Activated gamma-delta T cell treated with Interleukin-2 at 50 U/mL for 16 hours (primary cell): Measurements from ENCODE around the gene JAM3.
"Not testable (repeated sequence)": the region's sequence is repeated elsewhere in the genome, so short reads cannot be mapped to it uniquely, and the experiment has no call there.

Experiments
- DNase-seq: peaks from one replicate; pipeline ENCODE4 v3.0.0-alpha.2; 2020

JAM3 gene

DNA sequence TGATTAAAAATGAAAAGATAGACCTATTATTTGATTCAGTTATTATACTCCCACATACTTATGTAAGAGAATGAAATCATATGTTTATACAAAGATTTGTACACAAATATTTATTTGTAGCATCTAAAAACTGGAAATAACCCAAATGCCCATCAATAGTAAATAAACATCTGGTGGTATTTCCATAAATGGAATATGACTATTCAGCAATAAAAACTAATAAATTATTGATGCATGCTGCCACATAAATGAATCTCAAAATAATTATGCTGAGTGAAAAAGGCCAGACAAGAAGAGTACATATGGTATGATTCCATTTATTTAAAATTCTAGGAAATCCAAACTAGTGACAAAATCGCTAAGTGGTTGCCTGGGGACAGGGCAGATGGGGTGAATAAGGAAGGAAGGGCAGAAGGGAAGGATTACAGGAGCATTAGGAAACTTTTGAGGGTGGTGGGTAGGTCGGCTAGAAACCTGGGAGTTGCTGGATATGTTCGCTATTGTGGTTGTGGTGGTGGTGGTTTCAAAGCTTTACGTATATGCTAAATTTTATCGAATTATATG is 41.5 kb downstream of the JAM3 start:
- no peak for DNase-seq

DNA sequence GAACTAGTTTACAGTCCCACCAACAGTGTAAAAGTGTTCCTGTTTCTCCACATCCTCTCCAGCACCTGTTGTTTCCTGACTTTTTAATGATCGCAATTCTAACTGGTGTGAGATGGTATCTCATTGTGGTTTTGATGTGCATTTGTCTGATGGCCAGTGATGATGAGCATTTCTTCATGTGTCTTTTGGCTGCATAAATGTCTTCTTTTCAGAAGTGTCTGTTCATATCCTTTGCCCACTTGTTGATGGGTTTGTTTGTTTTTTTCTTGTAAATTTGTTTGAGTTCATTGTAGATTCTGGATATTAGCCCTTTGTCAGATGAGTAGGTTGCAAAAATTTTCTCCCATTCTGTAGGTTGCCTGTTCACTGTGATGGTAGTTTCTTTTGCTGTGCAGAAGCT is 44.9 kb downstream of the JAM3 start:
- not testable (repeated sequence) for DNase-seq

DNA sequence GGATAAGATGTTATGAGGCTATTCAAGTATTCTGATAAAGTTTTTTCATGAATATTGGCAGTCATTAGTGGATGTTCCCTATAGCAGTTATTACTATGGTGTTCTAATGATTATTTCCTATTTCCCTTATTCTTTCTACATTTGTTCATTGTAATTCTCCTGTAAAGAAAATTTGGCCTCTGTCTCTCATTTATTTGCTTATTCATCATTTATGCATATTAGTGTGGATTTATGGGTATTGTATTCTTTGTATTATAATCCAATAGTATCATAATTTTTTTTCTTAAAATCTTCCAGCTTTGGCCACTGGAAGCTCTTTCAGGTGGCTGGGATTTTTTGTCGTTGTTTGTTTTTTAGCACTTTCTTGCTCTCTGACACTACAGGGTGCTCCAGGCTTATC is 47.3 kb downstream of the JAM3 start:
- no peak for DNase-seq

DNA sequence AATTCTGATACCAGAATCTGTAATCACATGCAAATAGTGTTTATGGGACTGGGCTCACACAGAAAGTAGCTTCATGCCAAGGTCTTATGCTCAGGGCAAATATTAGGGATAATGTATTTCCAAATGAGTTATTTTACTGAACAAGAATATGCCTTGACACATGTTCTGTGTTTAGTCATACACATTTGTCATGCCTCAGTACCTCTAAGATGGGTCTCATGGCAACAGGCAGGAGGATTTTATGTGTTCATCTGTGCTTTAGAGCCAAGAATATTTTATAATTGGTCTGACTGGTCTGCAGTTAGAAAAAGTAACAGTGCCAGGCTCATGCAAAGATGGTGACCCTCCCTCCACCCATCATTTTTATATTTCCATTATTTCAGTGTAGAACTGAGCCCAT is 49.1 kb downstream of the JAM3 start:
- no peak for DNase-seq

DNA sequence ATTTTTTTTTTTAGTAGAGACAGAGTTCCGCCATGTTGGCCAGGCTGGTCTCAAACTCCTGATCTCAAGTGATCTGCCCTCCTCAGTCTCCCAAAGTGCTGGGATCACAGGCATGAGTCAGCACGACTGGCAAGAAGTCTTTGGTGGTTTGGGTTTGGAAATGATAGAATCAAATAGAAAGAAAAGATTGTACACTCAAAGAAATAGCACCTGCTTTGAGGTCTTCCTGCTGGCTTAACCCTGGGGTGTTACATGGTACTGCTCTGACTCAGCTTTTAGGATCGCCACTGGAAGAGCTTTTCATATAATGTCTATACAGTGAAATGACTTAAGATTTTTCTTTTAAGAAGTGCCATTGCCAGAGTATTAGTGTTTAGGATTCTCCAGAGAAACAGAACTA is 50.2 kb downstream of the JAM3 start:
- no peak for DNase-seq

DNA sequence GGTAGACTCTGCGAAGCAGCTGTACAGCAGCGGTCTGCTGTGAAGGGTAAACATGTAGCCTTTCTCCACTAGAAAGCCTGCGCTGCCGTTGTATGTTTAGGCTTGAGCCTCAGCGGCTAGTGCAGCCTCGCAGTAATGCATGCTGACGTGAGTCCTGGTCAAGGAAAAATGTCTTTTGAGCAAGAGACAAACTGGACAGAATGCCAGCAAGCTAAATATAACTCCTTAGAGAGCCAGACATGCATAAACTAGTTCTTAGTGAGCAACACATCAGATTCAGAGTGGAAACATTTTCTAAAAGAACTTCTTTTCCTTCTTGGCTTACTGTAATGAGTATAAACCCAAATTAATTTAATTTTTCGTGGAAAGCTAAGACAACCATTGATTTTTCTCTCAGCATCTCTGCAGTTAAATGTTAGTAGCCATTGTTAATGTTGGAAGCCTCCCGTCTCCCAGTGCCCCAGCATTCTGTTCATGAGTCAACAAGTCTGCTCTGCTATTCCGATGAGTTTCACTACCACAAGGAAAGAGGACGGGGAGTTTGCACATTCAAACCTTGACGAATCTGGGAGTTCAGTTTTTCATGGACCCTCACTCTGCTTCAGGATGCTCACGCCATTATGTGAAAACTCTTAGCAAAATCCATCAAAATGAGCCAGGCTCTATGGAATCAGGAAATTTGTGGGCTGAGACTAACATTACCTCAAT is 51.4 kb downstream of the JAM3 start:
- no peak for DNase-seq

DNA sequence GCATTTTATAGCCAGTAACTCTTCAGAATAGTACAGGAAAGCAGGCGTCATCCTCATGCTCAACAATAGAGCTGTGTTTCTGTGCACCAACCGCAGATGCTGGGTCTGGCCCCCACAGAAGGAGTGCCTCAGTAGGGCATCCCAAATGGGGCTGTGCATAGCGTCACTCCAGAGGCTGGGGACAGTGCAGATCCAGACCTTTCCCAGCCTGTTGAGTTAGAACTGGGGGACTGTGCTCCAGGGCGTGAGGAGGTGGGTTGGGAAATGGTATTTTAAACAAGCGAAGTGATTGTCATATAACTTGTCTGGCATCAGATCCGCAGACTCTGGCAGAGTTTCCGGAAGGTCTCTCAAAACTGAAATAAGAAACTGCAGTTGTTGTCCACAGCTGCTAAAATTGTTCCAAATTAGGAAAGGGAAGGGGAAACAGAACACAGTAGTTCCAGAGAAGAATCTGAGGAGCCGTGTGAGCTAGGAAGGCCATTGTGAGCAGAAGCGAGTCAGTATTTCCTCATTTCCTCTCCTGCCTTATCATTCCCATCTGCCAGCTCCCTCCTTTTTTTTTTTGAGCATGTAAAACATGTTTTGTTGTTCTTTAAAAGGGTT is 52.2 kb downstream of the JAM3 start:
- DNase-seq: no peak

DNA sequence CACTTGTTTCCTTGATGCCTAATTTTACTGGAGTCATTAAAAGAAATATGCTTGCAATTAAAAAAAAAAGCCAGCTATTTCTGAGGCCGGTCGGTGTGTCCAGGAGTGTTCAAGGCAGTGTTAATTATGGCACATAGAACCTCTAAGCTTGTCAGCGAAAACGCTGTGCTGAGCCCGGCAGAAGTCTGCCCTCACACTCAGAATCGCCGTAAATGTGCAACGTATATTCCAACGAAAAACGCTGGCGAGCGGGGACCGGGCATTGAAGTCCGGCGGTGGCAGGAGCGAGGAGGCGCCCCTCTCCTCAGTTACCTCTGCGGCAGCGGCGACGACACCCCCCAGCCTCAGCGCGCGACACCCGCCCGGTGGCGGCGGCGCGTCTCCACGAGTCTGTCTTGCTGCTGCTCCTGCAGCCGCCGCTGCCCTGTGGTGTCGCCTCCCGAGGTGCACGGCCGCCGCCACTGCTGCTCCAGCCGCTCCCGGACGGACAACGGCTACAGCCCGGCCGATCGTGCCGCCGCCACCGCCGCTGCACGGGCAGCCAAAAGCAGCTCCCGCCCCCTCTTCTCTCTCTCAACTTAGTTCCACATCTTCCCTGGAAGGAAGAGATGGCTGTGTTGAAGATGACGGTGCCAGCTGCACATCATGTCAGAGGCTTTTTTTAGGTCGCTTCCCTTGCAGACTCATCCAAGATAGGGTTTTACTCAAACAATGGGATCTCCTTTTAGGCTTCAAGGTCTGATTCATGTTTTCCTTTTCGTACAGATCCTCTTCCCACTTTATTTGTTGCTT is 56.0 kb downstream of the JAM3 start:
- no peak for DNase-seq

DNA sequence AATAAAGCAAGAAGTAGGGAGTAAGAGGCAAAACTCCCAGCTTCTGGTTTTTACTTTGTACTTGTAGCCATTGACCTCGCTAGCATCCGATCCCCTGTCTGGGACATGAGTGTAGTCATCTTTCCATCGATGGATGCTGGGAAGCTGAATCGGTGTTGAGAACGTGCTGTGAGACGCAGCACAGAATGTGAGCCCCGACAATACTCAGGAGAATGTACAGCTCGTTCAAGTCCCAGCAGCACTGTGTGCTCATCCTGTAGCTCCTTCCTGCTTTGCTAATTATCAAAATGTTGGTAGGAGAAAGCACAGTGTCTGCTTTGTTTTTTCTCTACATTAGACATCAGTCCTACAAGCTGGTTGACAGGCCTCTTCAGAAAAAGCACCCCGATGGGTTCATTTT is 56.6 kb downstream of the JAM3 start:
- DNase-seq: no peak

DNA sequence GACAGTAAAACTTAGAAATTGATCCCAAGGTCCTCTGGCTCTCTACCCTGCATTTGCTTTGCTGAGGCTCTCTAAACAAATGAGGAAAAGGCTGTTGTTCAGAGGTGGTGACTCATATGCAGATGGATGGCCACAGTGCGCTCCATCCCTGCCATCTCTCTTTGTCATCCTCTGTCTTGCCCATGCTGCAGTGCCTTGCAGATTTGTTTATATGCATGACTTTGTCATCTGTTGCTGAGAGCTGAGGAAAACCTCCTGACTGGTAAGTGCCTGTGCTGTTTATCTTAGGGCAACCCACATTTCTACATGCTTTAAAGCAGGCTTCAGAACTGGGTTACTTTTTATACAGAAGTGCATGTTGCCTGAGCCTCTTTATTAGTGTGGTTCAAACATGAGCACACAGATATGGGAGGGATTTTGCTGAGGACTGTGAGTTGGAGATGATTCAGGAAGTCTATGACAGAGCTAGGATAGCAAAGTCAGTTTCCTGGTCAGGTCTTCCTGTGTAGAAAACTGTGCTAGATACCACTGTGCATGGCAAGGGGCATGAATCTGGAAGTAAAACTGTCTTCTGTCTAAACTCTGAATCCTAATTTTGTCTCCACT is 57.4 kb downstream of the JAM3 start:
- no peak for DNase-seq

DNA sequence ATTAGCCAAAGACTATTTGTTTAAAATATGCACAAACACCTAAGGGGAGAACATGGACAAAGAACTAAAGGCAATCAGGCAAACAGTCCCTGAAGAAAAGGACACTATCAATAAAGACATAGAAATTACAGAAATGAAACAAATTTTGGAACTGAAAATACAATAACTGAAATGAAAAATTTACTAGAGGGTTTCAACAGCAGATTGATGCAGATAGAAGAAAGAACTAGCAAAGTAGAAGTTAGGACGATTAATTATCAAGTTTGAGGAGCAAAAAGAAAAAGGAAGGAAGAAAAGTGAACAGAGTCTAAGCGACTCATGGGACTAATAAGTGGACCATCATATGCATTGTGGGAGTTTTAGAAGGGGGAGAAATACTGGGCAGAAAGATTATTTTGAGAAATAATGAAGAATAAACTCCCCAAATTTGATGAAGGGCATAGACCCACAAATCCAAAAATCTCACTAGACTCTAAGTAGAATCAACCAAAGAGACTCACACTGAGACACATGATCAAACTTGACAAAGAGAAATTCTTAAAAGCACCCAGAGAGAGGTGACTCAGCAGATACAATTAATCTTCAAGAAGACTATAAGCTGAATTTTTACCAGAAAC is 62.9 kb downstream of the JAM3 start:
- no peak for DNase-seq

DNA sequence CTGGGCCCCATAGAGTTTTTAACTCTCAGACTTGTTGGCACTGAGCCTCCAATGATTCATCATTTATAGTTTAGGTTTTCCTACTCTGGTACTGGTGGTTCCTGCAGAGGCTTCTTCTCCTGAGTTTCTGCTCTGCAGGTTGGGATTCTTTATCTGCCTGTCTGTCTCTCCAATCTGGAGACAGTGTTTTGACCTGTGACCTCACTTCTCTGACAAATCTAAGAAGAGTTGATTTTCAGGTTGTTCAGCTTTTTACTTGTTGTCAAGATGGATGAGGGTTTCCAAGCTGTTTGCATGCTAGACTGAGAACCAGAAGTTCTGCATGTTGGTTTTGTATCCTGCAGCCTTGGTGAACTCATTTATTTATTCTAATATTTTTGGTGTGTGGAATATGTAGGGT is 63.9 kb downstream of the JAM3 start:
- no peak for DNase-seq

DNA sequence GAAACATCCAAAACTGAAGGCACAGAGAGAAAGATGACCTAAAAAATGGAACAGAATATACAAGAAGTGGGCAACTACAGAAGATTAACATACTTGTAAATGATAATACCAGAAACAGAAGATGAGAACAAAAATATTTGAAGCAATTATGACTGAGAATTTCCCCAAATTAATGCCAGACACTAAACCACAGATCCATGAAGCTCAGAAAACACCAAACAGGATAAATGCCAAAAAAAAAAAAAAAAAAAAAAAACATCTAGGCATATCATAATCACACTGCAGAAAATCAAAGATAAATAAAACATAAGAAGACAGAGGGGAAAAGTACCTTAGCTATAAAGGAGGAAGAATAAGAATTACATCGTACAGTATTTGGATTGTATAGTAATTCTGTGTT is 65.3 kb downstream of the JAM3 start:
- no peak for DNase-seq

DNA sequence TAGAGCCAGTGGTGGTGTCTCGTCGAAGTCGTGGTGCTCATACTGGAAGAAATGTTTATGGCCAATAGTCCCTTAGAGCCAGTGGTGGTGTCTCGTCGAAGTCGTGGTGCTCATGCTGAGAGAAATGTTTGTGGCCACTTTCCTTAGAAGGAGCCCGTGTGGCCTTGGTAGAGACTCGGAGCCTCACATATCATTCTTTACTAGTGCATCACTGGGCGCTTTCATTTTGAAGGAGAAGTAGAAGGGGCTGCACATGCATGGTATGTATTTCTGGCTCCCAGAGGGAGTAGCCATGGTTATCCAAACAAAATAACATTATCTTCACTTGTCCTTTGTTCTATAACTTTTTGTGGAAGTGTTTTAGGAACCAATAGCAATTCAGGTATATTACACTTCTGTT is 69.5 kb downstream of the JAM3 start:
- DNase-seq: no peak

DNA sequence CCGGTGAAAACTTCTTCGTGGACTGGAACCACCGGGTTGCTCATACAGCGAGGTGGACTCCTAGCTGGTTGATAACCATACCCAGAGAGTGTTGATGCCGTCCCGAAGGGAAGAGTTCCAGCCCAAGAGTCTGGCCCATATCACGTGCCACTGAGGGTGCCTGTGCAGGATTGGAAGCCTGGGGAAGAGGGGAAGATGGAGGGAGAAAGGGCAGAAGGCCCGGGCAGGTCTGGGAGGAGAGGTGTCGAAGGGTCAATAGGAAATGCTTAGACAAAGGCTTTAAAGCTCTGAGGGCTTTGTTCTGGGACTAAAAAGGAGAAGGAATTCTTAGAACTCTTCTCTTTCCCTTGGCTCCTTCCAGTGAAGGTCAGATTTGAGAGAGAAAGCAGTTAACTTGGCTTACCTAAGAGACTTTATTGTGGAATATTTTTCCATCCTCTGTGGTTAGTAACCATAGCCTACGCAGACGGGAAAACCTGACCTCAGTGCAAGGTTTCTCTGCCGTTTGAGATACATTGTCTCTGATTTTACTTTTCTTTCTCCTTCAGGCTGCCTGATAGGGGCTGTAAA is 70.5 kb downstream of the JAM3 start:
- no peak for DNase-seq

DNA sequence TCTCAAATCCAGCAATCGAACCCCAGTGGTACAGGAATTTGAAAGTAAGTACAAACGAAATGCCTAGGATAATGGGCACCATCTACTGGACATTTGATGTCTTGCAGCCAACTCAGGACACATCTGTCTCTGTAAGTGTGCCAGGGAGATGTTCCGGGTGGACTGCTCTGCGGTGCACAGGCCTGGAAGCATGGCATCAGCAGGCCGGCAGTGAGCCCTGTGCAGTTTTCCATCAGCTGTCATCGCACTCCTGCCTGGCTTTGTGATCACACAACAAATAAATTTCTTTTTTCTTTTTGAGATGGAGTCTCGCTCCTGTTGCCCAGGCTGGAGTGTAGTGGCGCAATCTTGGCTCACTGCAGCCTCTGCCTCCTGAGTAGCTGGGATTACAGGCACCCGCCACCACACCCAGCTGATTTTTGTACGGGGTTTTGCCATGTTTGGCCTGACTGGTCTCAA is 71.0 kb downstream of the JAM3 start:
- DNase-seq: peak; percentile 38

DNA sequence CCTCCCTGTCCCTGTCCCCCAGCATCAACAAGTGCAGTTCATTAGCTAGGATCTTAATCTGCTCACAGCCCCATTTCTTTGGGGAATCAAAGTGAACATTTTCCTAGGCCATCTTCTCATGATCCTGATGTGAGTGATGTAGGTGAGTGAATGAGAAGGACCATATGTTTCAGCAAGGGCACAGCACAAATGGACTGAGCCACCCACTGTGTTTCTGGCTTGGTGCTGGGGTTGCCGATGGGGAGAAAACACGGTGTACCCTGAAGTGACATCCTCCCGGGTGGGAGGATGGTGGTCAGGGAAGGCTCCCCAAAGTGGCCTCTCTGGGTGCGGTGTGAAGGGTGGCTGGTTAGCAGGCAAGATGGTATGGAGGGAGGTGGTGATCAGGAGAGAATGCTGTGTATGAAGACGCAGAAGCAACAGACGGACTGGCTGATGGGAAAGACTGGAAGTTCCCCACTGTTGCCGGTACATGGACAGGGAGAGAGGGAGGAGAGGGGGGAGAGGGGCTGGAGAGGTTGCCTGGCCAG is 72.2 kb downstream of the JAM3 start:
- DNase-seq: no peak

DNA sequence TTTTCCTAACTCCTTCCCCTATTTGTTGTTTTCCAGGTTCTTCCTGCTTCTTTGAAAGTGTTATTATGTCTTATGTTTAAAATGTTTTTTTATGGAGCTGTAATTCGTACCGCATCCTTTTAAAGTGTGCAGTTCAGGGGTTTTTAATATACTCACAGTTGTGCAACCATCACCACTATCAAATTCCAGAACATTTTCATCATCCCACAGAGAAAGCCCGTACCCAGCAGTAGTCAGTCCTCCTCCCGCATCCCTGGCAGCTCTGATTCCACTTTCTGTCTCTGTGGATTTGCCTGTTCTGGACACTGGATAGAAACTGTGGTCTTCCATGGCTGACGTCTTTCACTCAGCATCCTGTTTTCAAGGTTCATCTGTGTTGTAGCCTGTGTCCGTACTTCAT is 73.7 kb downstream of the JAM3 start:
- DNase-seq: no peak

DNA sequence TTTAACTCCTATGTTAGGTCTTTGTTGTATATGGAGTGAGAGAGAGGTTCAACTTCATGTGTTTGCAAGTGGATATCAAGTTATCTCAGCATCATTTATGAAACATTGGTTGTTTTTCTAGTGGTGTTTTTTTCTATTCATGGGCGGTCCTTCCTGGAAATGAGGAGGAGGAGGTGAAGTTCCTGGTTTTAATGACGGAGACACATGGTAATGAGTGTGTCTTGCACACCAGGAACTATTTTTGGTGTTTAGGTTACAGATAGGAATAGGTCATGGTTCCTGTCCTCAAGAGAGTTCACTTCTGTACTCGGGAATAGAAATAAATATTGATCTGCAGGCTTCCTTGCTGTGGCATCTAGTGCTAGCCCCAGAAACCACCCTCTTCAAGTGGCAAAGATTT is 74.9 kb downstream of the JAM3 start:
- DNase-seq: no peak

DNA sequence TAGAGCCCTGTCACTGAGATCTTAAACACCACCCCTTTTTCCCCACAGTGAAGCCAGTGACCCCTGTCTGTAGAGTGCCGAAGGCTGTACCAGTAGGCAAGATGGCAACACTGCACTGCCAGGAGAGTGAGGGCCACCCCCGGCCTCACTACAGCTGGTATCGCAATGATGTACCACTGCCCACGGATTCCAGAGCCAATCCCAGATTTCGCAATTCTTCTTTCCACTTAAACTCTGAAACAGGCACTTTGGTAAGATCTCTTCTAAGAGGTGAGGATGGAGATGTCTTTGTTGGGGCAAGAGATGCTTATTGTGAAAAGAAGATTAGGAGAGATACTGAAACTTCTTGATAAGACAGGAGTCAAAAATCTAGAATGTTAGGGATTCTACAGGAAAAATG is 75.9 kb downstream of the JAM3 start:
- no peak for DNase-seq

DNA sequence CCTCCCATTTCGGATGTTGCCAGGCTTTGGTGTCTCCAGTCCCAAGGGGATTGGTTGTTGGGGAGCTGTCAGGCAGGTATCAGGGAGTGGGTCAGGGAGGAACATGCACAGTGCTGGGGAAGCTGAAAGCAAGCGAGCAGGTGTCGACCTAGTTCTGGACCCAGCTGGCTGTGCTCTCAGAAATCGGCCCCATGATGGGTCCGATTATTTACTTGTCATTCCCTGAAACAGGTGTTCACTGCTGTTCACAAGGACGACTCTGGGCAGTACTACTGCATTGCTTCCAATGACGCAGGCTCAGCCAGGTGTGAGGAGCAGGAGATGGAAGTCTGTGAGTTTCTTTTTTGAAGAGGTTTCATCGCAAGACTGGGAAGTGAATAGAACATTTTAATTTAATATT is 76.8 kb downstream of the JAM3 start:
- DNase-seq: no peak

DNA sequence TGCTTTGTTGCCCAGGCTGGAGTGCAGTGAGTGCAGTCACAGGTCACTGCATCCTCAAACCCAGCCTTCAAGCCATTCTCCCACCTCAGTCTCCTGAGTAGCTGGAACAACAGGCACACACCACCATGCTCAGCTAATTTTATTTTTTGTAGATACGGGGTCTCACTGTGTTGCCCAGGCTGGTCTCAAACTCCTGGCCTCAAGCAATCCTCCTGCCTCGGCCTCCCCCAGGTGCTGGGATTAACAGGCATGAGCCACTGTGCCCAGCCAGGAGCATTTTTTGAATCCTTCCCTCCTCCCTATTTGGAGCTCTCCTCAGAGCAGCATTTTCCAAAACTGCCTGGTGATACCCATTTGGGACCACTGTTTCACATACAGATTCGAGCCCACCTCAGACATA is 77.7 kb downstream of the JAM3 start:
- DNase-seq: no peak
